NCI-H1105 (cell line): ENCODE results near the gene EPAS1.

Source experiments
- DNase-seq: peaks from one replicate; lab custom pipeline; 2025; lab: John Stamatoyannopoulos, UW

The EPAS1 gene

DNA sequence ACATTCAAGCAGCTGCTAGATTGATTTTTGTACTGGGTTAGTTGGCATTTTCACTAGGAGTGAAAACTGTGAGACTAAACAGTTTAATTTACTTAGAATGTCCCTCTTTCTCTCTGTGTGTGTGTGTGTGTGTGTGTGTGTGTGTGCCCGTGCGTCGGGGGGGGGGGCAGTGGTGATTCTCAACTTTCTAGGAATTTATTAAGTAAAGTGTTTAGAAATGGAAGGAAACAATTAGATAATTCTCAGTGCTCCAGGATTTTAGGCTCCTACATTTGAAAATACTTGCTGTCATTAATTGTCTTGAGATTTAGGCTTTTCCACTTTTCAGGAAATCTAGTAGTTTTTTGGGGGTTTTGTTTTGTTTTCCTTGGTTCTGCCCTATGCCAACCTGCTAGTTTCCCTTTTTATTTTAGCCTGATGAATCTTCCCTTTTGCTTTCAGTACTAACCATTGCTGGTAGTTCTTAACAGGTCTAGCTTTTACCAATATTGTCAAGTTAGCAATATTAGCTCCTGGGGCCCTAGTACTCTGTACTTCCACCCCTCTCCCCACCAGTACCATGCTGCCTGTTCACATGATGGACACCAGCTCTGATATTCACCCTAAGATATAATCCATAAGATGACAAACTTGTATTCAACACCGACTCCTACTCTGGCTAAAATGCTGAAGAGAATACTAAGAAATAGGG, 4.9 kb downstream of the EPAS1 start:
- no peak for DNase-seq

DNA sequence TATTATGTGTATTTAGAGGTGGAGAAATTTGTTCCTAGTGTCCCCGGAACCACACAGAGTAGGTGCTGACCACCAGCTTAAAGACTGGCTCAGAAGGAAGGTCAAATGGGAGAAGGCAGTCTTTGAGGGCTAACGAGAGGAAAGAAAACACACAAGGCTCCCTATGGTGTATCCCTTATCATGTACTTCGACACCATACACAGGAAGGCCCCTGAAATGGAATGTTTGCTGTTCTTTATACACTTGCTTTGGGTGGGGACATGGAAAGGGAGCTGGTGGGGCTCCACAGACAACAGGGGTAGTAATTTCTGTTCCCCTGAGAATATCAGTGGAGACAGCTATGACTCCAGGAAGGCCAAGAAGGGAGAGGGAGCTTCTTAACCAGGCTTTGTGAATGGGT, 6.0 kb downstream of the EPAS1 start:
- no peak for DNase-seq

DNA sequence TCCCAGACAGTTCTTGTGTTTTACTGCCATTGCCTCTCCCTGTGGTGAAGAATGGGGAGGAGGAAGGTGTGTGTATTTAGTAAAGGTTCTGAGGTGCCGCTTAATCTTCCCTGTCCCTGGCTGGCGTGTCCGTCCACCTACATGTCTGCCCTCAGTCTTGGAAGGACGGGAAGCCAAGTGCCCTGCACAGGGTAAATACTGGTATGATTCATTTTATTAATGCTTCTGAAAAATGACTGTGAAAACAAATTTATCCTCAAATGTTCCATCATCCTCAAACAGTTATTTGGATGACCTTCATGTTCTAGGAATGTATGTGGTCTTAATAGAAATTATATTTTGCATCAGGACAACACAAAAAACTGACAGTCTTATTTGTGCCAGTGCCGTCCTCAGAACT, 6.6 kb downstream of the EPAS1 start:
- DNase-seq, result no peak

DNA sequence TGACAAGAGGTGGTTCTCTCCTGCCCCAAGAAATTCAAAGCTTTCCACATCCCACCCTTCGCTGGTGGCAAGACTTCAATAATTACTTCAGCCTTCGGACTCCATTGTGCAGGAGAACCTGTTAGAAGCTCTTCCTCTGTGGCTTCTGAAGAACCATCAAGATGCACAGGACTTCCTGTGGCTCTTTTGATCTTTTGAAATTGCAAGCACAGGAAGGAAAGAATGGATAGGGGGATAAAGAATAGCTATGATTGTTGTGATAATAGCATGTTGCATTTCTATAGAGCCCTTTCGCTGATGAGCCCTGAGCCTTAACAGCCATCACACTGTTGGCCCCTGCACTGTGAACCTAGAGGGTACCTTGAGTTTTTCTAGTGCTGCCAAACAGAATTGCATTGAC, 7.4 kb downstream of the EPAS1 start:
- DNase-seq, result no peak

DNA sequence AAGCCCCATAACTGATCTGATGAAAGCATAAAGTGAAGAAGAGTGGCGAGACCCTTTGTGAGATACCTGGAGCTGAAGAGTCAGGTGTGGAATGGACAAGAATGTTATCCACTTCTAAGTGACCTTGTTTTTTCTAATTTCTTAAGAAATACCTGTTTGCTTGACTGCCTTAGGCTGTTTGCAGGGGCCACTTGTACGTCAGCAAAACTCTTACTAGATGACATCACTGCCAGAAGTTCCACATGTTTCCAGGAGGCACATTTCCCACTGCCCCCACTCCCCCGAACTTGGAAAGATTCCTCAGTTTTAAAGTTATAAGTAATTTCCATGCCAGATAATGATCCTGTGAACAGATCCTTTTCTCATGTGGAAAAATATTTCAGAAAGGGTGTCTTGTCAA, 8.0 kb downstream of the EPAS1 start:
- no peak for DNase-seq

DNA sequence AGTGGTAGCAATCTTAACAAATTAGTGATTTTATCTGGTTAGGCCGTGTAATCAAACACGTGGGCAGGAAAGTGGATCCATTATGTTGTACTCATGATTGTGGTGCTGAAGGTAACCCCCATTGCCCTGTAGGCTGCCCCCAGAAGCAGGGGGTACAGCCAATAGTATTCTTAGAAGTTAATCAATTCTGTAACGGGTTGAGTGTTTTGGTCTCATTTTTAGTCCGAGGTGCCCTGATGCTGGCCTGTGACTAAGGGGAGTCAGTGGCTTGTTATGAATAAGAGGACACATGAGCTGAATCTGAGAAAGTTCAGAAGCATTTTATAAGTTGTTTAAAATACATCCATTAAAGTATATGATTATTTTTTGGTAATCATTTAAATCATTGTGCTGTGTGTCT, 8.6 kb downstream of the EPAS1 start:
- no peak for DNase-seq

DNA sequence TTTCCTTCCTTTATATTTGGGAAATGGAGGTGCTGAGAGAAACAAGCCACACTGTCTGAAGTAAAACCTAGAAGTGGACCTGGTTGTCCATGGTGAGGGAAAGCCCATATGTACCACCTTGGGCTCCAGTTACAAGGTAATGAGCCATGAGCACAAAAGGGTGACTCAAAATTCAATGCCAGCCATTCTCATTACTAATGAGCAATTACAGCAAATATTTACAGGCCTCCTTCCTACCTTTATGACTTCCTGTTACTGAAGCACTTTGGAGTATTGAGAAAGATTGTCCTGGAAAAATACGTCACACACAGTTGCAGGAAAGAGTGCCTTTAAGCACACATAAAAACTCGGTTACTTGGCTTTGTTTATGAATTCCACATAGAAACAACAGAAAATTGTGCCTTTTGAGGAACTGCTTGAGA, 9.1 kb downstream of the EPAS1 start:
- DNase-seq, result peak; percentile 36

DNA sequence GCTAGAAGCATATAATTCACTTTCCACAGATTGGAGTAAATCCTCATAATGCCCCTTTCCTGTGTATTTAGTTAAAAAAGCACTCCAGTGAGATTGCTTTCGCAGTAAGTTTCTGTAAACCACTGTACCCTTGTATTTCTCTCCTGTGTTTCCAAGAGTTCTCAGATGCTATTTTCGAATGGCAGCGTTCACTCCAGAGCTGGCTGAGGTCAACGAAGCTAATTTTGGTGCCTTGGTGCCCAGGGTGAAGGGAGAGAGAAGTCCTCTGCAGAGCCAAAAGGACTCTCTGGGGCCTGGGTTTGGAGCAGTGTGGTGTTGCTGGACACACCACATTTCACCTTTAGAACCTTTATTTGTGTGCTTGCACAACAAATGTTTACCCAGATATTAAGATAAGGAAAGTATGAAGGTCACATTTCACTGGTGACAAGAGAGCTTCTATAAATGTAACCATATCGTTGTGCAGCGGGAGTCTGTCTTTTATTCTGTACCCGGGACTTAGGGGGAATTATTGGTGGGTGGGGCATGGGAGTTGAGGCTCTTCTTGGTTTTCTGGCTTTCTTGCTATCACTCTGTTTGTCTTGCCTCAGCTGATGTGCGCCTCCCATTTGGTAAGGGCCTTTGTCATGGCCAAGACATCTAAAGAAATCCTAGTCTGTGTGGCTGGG, 9.9 kb downstream of the EPAS1 start:
- no peak for DNase-seq

DNA sequence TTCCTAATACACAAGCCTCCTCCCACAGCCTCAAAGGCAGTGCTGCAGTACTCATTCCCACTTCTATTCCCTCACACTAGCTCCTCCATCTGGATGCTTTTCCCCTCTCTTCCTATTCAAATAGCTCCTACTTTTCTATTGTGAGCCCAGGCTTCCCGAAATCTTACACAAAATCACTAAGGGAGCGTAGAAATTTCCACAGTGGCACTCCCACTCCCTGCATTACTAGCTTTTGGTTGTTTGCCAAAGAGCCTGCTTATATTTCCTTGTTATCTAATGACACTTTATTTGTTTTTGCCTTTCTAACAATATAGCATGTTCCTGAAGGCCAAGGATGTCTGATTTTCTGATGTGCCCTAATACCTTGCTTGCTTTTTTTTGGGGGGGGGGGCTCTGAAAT, 10.9 kb downstream of the EPAS1 start:
- DNase-seq, result no peak

DNA sequence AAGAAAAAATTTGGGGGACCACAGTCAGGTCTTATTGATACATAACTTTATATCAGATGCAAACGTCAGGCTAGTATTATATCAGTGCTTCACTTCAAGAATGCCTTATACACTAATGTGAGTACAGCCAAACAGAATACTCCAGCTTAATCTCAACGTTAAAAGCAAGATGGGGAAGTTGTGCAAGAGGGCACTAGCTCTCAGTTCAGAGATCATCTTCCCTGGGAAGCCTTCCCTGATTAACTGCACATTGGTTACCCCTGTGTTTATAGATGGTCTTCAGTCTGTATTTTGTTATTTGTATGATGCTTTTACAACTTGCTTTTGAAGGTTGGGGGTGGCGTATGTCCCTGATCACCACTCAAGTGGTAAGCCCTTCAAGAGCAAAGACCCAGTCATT, 11.4 kb downstream of the EPAS1 start:
- no peak for DNase-seq

DNA sequence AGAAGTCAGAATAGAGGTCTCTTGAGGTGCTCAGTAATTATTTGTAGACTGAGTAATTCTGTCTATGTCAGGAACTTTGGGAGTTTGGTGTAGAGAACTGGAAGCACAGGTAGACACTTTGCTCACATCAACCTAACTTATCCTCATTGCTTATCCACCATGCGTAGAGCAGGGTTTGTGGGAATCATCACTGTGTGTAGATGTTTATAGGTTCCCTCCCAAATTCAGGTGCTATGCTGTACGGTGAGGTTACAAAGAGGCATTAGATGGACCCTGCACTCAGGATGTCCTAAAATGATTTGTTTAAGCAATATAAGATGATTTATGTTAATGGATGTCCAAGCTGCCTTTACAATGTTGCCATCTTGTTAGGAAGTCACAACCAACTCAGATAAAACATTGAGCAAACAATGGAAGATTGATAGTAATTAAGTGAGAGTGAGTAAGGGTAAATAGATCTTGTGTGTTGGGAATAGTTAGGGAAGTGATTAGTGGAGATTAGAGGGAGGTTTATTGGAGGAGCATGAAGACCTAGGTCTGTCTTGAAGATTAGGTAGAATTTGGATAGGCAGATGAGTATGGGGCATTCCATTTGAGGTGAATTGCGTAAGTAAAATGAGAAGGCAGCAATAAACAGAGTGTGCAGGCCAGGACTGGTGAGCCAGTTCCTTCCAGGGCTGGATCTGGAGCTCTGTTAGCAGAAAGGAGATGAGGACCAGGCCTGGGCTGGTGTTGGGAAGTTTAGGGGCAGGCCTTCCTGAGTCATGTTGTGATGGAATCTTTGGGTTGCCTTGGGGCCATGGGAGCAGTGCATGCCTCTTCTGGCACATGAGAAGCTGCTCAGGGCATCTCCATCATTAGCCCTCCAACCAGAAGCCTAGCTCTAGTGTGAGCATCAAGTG, 12.1 kb downstream of the EPAS1 start:
- DNase-seq, result no peak

DNA sequence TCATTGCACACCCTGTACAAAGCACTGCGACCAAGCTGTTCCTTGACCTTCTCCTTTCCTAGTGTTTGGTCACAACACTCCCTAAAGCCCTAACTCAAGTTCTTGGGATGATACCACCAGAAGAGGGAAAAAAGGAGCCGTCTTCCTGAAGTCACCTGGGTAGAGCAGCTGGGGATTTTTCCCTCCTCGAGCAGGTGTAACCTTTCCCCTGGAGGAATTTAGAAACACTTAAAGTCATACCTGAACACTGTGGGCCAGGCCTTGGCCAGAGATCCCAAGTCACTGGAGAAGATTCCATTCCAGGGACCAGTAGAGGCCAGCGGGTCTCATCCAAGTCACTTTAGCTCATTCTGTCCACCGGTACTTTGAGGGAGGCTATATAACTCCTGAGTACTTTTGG, 13.2 kb downstream of the EPAS1 start:
- no peak for DNase-seq

DNA sequence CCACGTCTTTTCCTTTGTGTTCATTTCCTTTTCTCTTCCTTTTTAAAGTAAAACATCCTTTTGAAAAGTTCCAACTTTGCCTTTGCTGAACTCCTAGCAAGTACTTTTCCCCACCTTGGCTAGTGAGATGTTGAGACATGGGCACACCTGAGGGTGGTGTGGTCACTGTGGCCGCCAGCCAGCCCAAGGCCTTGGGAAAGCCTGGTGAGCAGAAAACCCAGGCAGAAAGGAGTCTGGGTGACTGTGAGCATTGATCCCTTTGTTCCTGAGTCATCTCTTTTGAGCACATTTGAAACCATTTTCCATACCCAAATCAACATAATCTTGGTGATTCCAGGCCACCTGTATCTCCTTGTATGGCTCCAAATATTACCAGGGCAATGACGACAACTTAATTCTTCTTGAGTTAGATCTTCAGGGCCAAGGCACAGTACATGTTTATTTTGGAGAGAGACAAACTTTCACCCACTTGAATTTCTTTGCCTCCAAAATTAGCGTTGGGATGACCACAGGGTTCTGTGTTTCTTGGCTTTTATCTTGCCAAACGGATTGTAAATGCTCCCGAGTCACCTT, 14.5 kb downstream of the EPAS1 start:
- DNase-seq, result no peak

DNA sequence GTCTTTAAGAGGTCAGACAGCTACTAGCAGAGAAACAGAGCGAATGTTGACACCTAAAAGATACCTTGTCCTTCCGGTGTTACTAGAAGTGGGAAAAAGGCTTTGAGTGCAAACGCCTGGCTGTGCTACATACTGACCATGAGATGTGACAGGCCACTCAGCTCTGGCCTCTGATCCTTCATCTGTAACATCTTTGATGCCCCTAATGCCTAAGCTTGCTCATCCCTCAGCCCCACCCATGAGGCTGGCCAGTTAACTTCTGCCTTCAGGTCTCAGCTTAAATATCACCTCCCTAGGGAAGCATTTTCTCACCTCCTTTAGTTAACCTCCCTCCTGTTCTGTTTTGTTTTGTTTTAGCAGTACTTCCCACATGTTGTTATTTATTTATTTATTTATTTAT, 15.9 kb downstream of the EPAS1 start:
- no peak for DNase-seq

DNA sequence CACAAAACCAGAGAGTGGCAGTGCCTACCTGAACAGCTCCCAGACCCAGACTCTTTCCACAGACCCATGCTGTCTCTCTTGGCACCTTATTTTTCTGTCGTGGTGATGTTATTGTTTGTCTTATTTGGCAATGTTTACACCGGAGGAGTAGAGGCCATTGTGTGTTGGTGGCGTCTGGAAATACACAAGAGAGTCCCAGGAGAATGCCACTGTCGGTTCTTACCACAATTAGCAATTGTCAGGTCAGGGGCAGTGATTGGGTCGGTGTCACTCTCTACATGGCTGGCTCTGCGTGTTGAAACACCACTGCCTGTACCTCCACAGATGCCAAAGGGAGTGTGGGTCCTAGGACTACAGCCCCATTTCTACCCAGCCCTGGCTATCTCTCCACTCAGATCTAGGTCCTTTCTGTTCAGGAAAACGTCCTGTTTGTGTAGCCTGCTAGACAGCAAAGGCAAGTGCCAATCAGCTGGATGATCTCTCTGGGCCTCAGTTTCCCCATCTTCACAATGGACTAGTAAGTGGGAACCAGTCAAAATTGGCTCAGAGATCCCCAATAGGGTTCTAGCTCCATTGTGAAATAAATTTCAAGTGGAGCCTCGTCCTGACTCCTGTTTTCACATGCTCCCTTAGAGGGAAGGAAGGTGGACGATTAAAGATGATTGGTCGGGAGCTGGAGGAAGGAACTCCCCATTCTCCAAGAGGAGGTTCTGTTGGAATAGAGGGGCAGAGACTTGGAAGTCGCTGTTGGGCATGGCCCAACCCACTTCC, 17.0 kb downstream of the EPAS1 start:
- no peak for DNase-seq

DNA sequence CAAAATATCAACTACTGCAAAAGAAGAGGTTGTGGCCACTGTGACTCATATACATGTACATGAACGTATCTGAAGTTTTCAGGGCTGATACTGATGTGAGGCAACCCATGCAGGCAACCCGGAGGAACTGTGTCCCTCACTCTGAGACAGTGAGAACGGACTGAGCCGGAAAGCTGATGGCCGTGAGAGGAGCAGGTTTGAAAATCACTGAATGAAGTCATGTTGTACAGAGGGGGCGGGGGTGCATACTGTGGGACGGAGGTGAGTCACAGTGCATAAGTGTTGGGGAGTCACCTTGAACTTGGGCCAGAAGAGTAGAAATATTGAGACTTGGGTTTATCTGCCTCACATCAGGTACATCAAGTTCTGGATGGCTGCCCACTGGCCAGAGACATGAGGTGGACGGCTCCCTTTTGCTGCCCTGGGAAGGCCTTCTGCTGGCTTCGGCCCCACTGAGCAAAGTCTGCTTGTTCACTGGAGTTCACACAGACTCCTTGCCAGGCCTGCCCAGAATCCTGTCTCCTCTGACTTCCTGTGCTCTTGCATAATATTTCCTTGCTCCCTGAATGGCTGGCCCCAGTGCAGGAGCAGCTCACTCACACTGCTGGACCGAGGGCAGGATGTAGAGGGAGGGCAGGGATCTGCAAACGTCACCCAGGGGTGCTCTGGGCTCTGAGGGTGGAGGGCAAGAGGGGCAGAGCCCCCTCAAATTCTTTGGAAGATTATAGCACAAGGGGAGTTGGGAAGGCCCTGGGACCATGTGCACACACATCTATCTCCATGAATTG, 18.1 kb downstream of the EPAS1 start:
- no peak for DNase-seq

DNA sequence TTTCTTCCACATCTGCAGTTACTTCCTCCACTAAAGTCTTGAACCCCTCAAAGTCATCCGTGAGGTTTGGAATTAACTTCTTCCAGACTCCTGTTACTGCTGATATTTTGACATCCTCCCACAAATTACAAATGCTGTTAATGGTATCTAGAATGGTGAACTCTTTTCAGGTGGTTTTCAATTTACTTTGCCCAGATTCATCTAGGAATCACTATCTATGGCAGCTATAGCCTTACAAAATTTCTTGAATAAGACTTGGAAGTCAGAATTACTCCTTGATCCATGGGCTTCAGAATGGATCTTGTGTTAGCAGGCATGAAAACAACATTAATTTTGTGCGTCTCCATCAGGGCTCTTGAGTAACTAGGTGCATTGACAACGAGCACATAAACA, 19.9 kb downstream of the EPAS1 start:
- no peak for DNase-seq

DNA sequence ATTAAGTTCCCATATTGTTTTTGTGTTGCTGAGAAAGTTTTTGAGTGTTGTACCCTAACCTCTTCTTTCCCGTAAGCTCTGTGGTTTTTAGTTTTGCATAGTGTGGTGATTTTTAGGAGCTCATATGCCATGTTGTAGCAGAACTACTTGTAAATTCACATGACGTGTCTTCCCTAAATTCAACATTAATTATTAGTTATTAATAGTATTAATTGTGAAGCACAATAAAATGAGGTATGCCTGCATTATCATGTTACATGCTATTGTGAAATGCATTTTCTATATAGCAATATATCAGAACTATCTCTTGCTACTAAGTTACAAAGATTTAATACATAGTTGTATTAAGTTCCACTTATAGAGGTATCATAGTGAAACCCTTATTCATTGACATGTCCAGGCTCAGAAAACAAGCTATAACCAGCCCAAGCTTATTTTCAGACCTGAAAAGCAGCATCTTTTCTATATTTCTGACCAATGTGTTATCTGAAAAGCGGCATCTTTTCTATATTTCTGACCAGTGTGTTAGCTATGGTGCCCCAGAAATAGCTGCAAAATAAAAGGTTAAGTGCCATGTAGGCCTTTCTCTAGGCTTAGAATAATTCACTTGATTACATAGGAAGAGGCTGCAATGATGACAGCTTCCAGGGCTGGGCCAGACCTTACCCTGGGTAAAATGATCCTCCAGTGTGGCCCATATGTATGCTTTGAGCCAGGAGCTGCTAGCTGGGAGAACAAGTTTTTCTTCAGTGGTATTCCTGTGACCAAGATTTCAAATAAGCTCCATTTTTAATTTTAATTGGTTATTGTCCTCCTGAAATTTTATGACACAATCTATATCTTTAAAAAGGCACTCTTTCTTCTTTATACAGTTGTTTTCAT, 21.6 kb downstream of the EPAS1 start:
- DNase-seq, result no peak

DNA sequence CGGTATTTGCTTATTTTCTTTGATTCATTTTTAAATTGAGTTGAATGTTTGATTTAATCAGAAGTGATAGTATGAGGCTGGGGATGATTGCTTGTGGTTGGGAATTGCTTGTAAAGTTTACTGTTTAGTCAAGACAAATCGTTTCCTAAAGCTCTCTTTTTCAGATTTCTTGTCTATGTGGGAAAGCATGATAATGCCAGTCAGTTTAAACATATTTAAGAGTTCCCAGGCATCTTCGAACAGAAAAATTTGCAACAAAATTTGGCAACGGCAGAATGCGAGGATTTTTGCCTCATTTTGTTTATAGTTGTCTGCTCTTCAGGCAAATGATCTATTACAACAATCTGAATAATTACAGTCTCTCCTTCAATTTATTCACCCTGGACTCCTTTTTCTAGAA, 22.5 kb downstream of the EPAS1 start:
- DNase-seq, result no peak

DNA sequence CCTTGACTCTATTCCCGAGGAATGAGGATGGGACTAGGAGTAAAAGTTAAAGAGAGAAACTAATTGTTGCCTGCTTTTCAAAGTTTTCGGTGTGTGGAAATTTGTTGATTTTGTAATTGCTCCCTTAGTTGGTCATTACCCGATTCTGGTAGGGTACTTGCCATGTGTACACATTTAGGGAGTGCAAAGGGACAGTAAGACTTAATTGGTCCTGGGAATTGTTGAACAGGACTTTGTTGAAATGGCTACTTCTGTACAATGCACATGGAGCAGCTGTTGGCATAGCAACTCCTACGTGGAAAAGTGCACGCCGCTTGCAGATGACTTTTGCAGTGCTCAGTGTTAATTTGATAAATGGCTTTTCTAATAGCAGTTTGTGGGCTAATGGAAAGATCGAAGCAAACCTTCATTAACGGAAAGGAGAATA, 22.9 kb downstream of the EPAS1 start:
- DNase-seq, result no peak
